ENCODE data around the gene SLC5A8. TPM values are rescaled to one million over a fixed set of nuclear protein-coding genes. Genes with fewer than 3 reads are reported as not detected.

The SLC5A8 gene
- total RNA-seq, 3 donors from 2014 or later: 0.07 to 0.49 TPM; not detected in 1

- DNase-seq (no peak), ATAC-seq (no peak)
- TF ChIP-seq CTCF (IDR thresholded peaks at IDR 0.05): no peak
- H3K9me3 ChIP-seq: no peaks in the 10 kb centered on the region
- H3K4me3 ChIP-seq: no peak overlapping the region
- intact Hi-C loops (cut with DNase I, micrococcal nuclease): no loop called here
- no peaks in the 10 kb centered on the region for H3K36me3 ChIP-seq (ENCODE audit: low read depth)
- H3K4me1 ChIP-seq (ENCODE audit: low read depth): no peaks in the 10 kb centered on the region
Observed at GRCh38 chr12:101117842-101118241, 92.2 kb downstream of the SLC5A8 start.

- DNase-seq (no peak), ATAC-seq (no peak)
- Histone ChIP-seq H3K4me1 (ENCODE audit: low read depth) (no peaks in the 10 kb centered on the region), H3K36me3 (ENCODE audit: low read depth) (no peaks in the 10 kb centered on the region), H3K9me3 (no peaks in the 10 kb centered on the region), H3K4me3 (no peak overlapping the region)
- no peak for TF ChIP-seq CTCF (IDR thresholded peaks at IDR 0.05)
- intact Hi-C loops (cut with DNase I, micrococcal nuclease): no loop called here
Observed at GRCh38 chr12:101116911-101117310, 93.1 kb downstream of the SLC5A8 start.

GRCh38 chr12:101115326-101115725 is 94.7 kb downstream of the SLC5A8 start:
- no peaks in the 10 kb centered on the region for H3K9me3 ChIP-seq
- no peaks in the 10 kb centered on the region for H3K36me3 ChIP-seq (ENCODE audit: low read depth)
- DNase-seq: no peak
- no peak for TF ChIP-seq CTCF (IDR thresholded peaks at IDR 0.05)
- H3K4me3 ChIP-seq: no peak overlapping the region
- ATAC-seq: no peak
- intact Hi-C loops (cut with DNase I, micrococcal nuclease): no loop called here
- no peaks in the 10 kb centered on the region for H3K4me1 ChIP-seq (ENCODE audit: low read depth)

- no peak for TF ChIP-seq CTCF (IDR thresholded peaks at IDR 0.05)
- Histone ChIP-seq H3K36me3 (ENCODE audit: low read depth) (no peaks in the 10 kb centered on the region), H3K9me3 (no peaks in the 10 kb centered on the region), H3K4me3 (no peak overlapping the region), H3K4me1 (ENCODE audit: low read depth) (no peaks in the 10 kb centered on the region)
- intact Hi-C loops (cut with DNase I, micrococcal nuclease): no loop called here
- DNase-seq: no peak
- ATAC-seq: no peak
Observed at GRCh38 chr12:101111441-101111840, 98.6 kb downstream of the SLC5A8 start.

GRCh38 chr12:101110866-101111265 is 99.2 kb downstream of the SLC5A8 start:
- intact Hi-C loops (cut with DNase I, micrococcal nuclease): no loop called here
- no peaks in the 10 kb centered on the region for H3K9me3 ChIP-seq

More at GRCh38 chr12:101110866-101111265, 99.2 kb downstream of the SLC5A8 start:
- no peaks in the 10 kb centered on the region for H3K36me3 ChIP-seq (ENCODE audit: low read depth)
- DNase-seq: no peak
- no peaks in the 10 kb centered on the region for H3K4me1 ChIP-seq (ENCODE audit: low read depth)
- H3K4me3 ChIP-seq: no peak overlapping the region
- ATAC-seq: no peak
- TF ChIP-seq CTCF (IDR thresholded peaks at IDR 0.05): no peak

Data from mucosa of descending colon (tissue), 3 donors.